GM12878 (cell line): ENCODE measurements around the gene TPM4. TPM values are rescaled to one million over a fixed set of nuclear protein-coding genes. Genes with fewer than 3 reads are reported as not detected.

Experiments
- ATAC-seq: fragments of 200-7000 bp; cut with Tn5 transposase; 3 replicates; pipeline ENCODE4 v1.9.1; 2020; ENCODE audit warnings: mild to moderate bottlenecking, moderate library complexity
- BruUV-seq: library from RNA; stranded (reverse); fragments of 400-500 nt; replicated peaks from 2 replicates; lab custom pipeline; 2021; lab: Mats Ljungman, UMichigan
- CTCF ChIA-PET: fragments of 300-600 bp; sonication (Branson Sonifier 250); formaldehyde crosslinking; extraction: SDS; loops from one replicate; lab custom pipeline; 2021; ENCODE audit warnings: inconsistent platforms; lab: Yijun Ruan, JAX
- POLR2A ChIA-PET: fragments of 350-600 bp; formaldehyde crosslinking; extraction: SDS; loops from one replicate; lab custom pipeline; 2021; ENCODE audit warnings: inconsistent platforms; lab: Charles Lee
- RAD21 ChIA-PET: fragments of 300-600 bp; sonication (Branson Sonifier 250); formaldehyde crosslinking; loops from one replicate; lab custom pipeline; 2023; ENCODE audit warnings: antibody characterized with exemption; ENCODE audit not compliant: unreplicated experiment; lab: Charles Lee
- SMC1A ChIA-PET: fragments of 300-600 bp; sonication (Branson Sonifier 250); formaldehyde crosslinking; loops from one replicate; lab custom pipeline; 2023; ENCODE audit not compliant: unreplicated experiment, uncharacterized antibody; lab: Charles Lee
- DNase-seq: peaks from one replicate; pipeline ENCODE4 v3.0.0-alpha.2; 2011; ENCODE audit warnings: low read depth, low spot score
- FAIRE-seq: peaks from 3 replicates; lab custom pipeline; 2011; peaks lifted over from hg19 to GRCh38; lab: Jason Lieb, UNC
- H2AFZ ChIP-seq: 2 replicates; pipeline ENCODE4 v1.6.0; 2011; ENCODE audit warnings: low read depth, low read length, control low read depth; ENCODE audit not compliant: control insufficient read depth
- H3K27ac ChIP-seq: 2 replicates; pipeline ENCODE4 v1.5.1; 2011; ENCODE audit warnings: control low read depth; ENCODE audit not compliant: control insufficient read depth, insufficient read depth
- H3K27me3 ChIP-seq, 2 experiments: replicated peaks in 1 of 2; 2 replicates each; pipeline versions ENCODE4 v1.6.0 to v1.6.1; 2011; ENCODE audit warnings: low read length in 1 of 2; ENCODE audit not compliant: control insufficient read depth in 2 of 2, insufficient read depth in 2 of 2
- H3K36me3 ChIP-seq, 2 experiments: 2 replicates each; pipeline ENCODE4 v1.5.1; 2011; ENCODE audit warnings: low read length in 1 of 2; ENCODE audit not compliant: control insufficient read depth in 2 of 2, insufficient read depth in 2 of 2
- H3K4me1 ChIP-seq: 2 replicates; pipeline ENCODE4 v1.6.1; 2011; ENCODE audit warnings: mild to moderate bottlenecking, low read length, moderate library complexity, mixed read lengths; ENCODE audit not compliant: control insufficient read depth, insufficient read depth
- H3K4me2 ChIP-seq: 2 replicates; pipeline ENCODE4 v1.6.0; 2011; ENCODE audit warnings: control low read depth; ENCODE audit not compliant: control insufficient read depth, insufficient read depth
- H3K4me3 ChIP-seq: fragments of 200-600 bp; sonication (generic); 2 replicates; pipeline ENCODE4 v1.5.1; 2016
- H3K79me2 ChIP-seq: 2 replicates; pipeline ENCODE4 v1.6.0; 2011; ENCODE audit warnings: low read length; ENCODE audit not compliant: control insufficient read depth, insufficient read depth
- H3K9ac ChIP-seq: 2 replicates; pipeline ENCODE4 v1.8.0; 2011; ENCODE audit warnings: low read length, control low read depth, mixed read lengths; ENCODE audit not compliant: control insufficient read depth, insufficient read depth
- H3K9me3 ChIP-seq: replicated peaks from 3 replicates; pipeline ENCODE4 v1.5.1; 2011; ENCODE audit warnings: mild to moderate bottlenecking, low read length; ENCODE audit not compliant: control insufficient read depth, insufficient read depth
- H4K20me1 ChIP-seq: 2 replicates; pipeline ENCODE4 v1.6.0; 2011; ENCODE audit not compliant: control insufficient read depth, insufficient read depth
- CREM ChIP-seq: IDR thresholded peaks from 2 replicates; pipeline ENCODE4 v1.6.1; 2014; ENCODE audit warnings: antibody characterized with exemption, low read depth
- IRF5 ChIP-seq: fragments of 450-650 bp; IDR thresholded peaks from 2 replicates; pipeline ENCODE4 v1.6.1; 2017; ENCODE audit warnings: borderline replicate concordance
- PAX8 ChIP-seq: fragments of 450-650 bp; IDR thresholded peaks from 2 replicates; pipeline ENCODE4 v1.6.1; 2017; ENCODE audit warnings: mild to moderate bottlenecking, moderate library complexity
- PRDM15 ChIP-seq: fragments of 450-650 bp; formaldehyde crosslinking; IDR thresholded peaks from 2 replicates; pipeline ENCODE4 v1.4.0; 2020; ENCODE audit warnings: mild to moderate bottlenecking, moderate library complexity
- WGBS: methylation state at CpG from one replicate; pipeline ENCODE4 v1.1.6; 2016; ENCODE audit warnings: low lambda C conversion rate; ENCODE audit not compliant: insufficient replicate concordance, insufficient coverage; ENCODE audit errors: missing lambda C conversion rate; 5-methylcytosine and 5-hydroxymethylcytosine counted together
- in situ Hi-C: fragments of 300-500 bp; cut with MboI; formaldehyde crosslinking; loops from 9 replicates; pipeline ENCODE4 v1.14.3; 2018; ENCODE audit warnings: mixed read lengths
- intact Hi-C: fragments of 100-400 bp; cut with micrococcal nuclease; formaldehyde crosslinking; loops from one replicate; pipeline ENCODE4 v1.14.2; 2022; ENCODE audit not compliant: unreplicated experiment
- polyA plus RNA-seq, 11 experiments: library from polyadenylated mRNA; depleted of rRNA in 4 of 11; unstranded in 6 of 11; stranded (reverse) in 5 of 11; fragments of >200 nt; fragmentation: Nextera tagmentation in 4 of 11; fragmentation: Illumina TruSeq in 1 of 11; extraction: Ambion mirVana in 4 of 11; extraction: Trizol in 1 of 11; gene quantifications; 1 replicate in 1 of 11; 2 replicates in 10 of 11; pipeline versions ENCODE4 v1.2.1 to v1.2.3, GENCODE V29; 2011 to 2016; ENCODE audit warnings: inconsistent platforms in 2 of 11, missing spikeins in 2 of 11, low read depth in 1 of 11
- total RNA-seq, 4 experiments: library from RNA; depleted of rRNA in 3 of 4; stranded (reverse); fragments of >200 nt in 3 of 4; fragmentation: Illumina TruSeq in 1 of 4; extraction: Trizol in 1 of 4; gene quantifications; 2 replicates each; pipeline versions ENCODE4 v1.2.1 to v1.2.3, GENCODE V29; 2013 to 2021

Gene TPM4
- total and polyA plus RNA-seq, 10 of the 15 experiments (the other 5 are each of a cell fraction or from before 2014, with no cell fraction given): 183 to 620 (median 407) TPM

GRCh38 chr19:16031872-16032200 lies 44.5 kb upstream of the TPM4 start (continued):
- no peak for TF ChIP-seq IRF5
- no peak for TF ChIP-seq PRDM15 (CRISPR knock-in tag)

- RAD21 ChIA-PET: no interaction called here
These were observed 43.7 kb upstream of the TPM4 start for GRCh38 chr19:16032509-16033135.

More at GRCh38 chr19:16032509-16033135, 43.7 kb upstream of the TPM4 start:
- in situ Hi-C loops (no loop called here), intact Hi-C loops (no loop called here)
- DNase-seq (no peak), FAIRE-seq (no peak), ATAC-seq (no peak)
- Histone ChIP-seq H3K36me3 (no peaks in the 10 kb centered on the region), H3K27ac (no peak overlapping the region), H3K9ac (no peak overlapping the region), H3K9me3 (no peaks in the 10 kb centered on the region), H4K20me1 (no peaks in the 10 kb centered on the region), H3K79me2 (no peaks in the 10 kb centered on the region), H3K27me3 (no peaks in the 10 kb centered on the region), H2AFZ (no peak overlapping the region), H3K4me1 (no peaks in the 10 kb centered on the region), H3K4me2 (no peak overlapping the region), H3K4me3 (no peak overlapping the region)
- WGBS: 17% methylated on average over 3 of the region's 3 CpGs
- TF ChIP-seq PAX8 (no peak), CREM (no peak)
- SMC1A ChIA-PET: no interaction called here
- POLR2A ChIA-PET: no interaction called here
- BruUV-seq: no TSS peak
- CTCF ChIA-PET: no interaction called here
